Muscle layer of colon (tissue), 2 donors: ENCODE results near the gene EED.

Experiments
- H3K27ac ChIP-seq: one replicate; pipeline ENCODE4 v1.7.0; 2013; ENCODE audit warnings: low read depth, mild to moderate bottlenecking, low read length, moderate library complexity
- H3K27me3 ChIP-seq, 2 donors: one replicate each; pipeline ENCODE4 v1.7.0; 2013; ENCODE audit warnings: low read length in 2 of 2, mild to moderate bottlenecking in 2 of 2; ENCODE audit not compliant: insufficient read depth in 2 of 2, control insufficient read depth in 1 of 2
- H3K36me3 ChIP-seq: one replicate; pipeline ENCODE4 v1.7.0; 2013; ENCODE audit warnings: mild to moderate bottlenecking, low read length; ENCODE audit not compliant: insufficient read depth
- H3K4me1 ChIP-seq: one replicate; pipeline ENCODE4 v1.7.0; 2013; ENCODE audit warnings: mild to moderate bottlenecking, low read length; ENCODE audit not compliant: insufficient read depth
- H3K4me3 ChIP-seq, 2 donors: one replicate each; pipeline ENCODE4 v1.7.0; 2013; ENCODE audit warnings: low read length in 2 of 2, low read depth in 1 of 2, mild to moderate bottlenecking in 1 of 2, moderate library complexity in 1 of 2
- H3K9ac ChIP-seq: one replicate; pipeline ENCODE4 v1.7.0; 2013; ENCODE audit warnings: low read length
- H3K9me3 ChIP-seq: one replicate; pipeline ENCODE4 v1.7.0; 2013; ENCODE audit warnings: mild to moderate bottlenecking, low read length
- donor health status: abdominal sarcoma.
- donor health status: Adenocarcinoma of cecum.

EED gene

GRCh38 chr11:86240164-86240563, 4.4 kb upstream of the EED start:
- H3K9me3 ChIP-seq: no peaks in the 10 kb centered on the region
- H3K4me3 ChIP-seq: no peak overlapping the region

GRCh38 chr11:86241956-86242535, 2.5 kb upstream of the EED start:
- no peak overlapping the region for H3K4me3 ChIP-seq
- no peak overlapping the region for H3K27ac ChIP-seq
- no peak overlapping the region for H3K9ac ChIP-seq
- H3K9me3 ChIP-seq: no peaks in the 10 kb centered on the region
- H3K36me3 ChIP-seq: no peaks in the 10 kb centered on the region
- H3K4me1 ChIP-seq: peaks cover 9% of the 10 kb centered on the region
- peaks cover 0 to 4% of the 10 kb centered on the region in 2 donors for H3K27me3 ChIP-seq

More at GRCh38 chr11:86240164-86240563, 4.4 kb upstream of the EED start:
- H3K4me1 ChIP-seq: no peaks in the 10 kb centered on the region
- peaks cover 0 to 4% of the 10 kb centered on the region in 2 donors for H3K27me3 ChIP-seq
- H3K27ac ChIP-seq: no peak overlapping the region
- H3K9ac ChIP-seq: no peak overlapping the region
- H3K36me3 ChIP-seq: no peaks in the 10 kb centered on the region

GRCh38 chr11:86243396-86243795, 1.2 kb upstream of the EED start:
- no peak overlapping the region for H3K9ac ChIP-seq
- H3K4me1 ChIP-seq: peaks cover 18% of the 10 kb centered on the region
- no peak overlapping the region for H3K4me3 ChIP-seq
- no peak overlapping the region for H3K27ac ChIP-seq
- no peaks in the 10 kb centered on the region for H3K9me3 ChIP-seq
- peaks cover 0 to 4% of the 10 kb centered on the region in 2 donors for H3K27me3 ChIP-seq
- no peaks in the 10 kb centered on the region for H3K36me3 ChIP-seq

GRCh38 chr11:86244063-86244521, 461 bp upstream of the EED start:
- H3K9ac ChIP-seq: peak overlapping the region; percentile 81
- H3K4me3 ChIP-seq: peak overlapping the region; percentile 86 to 93
- no peaks in the 10 kb centered on the region for H3K36me3 ChIP-seq
- H3K4me1 ChIP-seq: peaks cover 23% of the 10 kb centered on the region
- peak overlapping the region; percentile 99 for H3K27ac ChIP-seq
- no peaks in the 10 kb centered on the region for H3K9me3 ChIP-seq
- peaks cover 0 to under 1% of the 10 kb centered on the region in 2 donors for H3K27me3 ChIP-seq

GRCh38 chr11:86245369-86246292, 1.1 kb downstream of the EED start:
- Histone ChIP-seq H3K27ac (peak overlapping the region; percentile 76), H3K4me3 (peak overlapping the region; percentile 86 to 93), H3K27me3 (no peaks in the 10 kb centered on the region), H3K9ac (peak overlapping the region; percentile 87), H3K9me3 (no peaks in the 10 kb centered on the region), H3K36me3 (no peaks in the 10 kb centered on the region), H3K4me1 (peaks cover 27% of the 10 kb centered on the region)

GRCh38 chr11:86246293-86246675, 1.7 kb downstream of the EED start:
- Histone ChIP-seq H3K9me3 (no peaks in the 10 kb centered on the region), H3K27ac (no peak overlapping the region), H3K36me3 (no peaks in the 10 kb centered on the region), H3K9ac (peak overlapping the region; percentile 87), H3K4me1 (peaks cover 27% of the 10 kb centered on the region), H3K27me3 (no peaks in the 10 kb centered on the region), H3K4me3 (peak overlapping the region; percentile 86 to 93)

- H3K4me3 ChIP-seq: no peak overlapping the region
- no peak overlapping the region for H3K9ac ChIP-seq
- H3K4me1 ChIP-seq: peaks cover 27% of the 10 kb centered on the region
- no peaks in the 10 kb centered on the region for H3K9me3 ChIP-seq
- H3K27ac ChIP-seq: no peak overlapping the region
- H3K27me3 ChIP-seq: no peaks in the 10 kb centered on the region
- no peaks in the 10 kb centered on the region for H3K36me3 ChIP-seq
Measured at GRCh38 chr11:86247608-86248007, 3.1 kb downstream of the EED start.

GRCh38 chr11:86248609-86249008, 4.1 kb downstream of the EED start:
- Histone ChIP-seq H3K4me1 (peaks cover 27% of the 10 kb centered on the region), H3K4me3 (no peak overlapping the region), H3K9me3 (no peaks in the 10 kb centered on the region), H3K36me3 (no peaks in the 10 kb centered on the region), H3K9ac (no peak overlapping the region), H3K27me3 (no peaks in the 10 kb centered on the region), H3K27ac (no peak overlapping the region)

GRCh38 chr11:86249307-86250098, 5.0 kb downstream of the EED start:
- no peaks in the 10 kb centered on the region for H3K27me3 ChIP-seq
- H3K27ac ChIP-seq: no peak overlapping the region

GRCh38 chr11:86251345-86251744, 6.8 kb downstream of the EED start:
- no peak overlapping the region for H3K9ac ChIP-seq
- no peak overlapping the region for H3K27ac ChIP-seq
- peaks cover 23% of the 10 kb centered on the region for H3K4me1 ChIP-seq
- no peaks in the 10 kb centered on the region for H3K36me3 ChIP-seq
- H3K4me3 ChIP-seq: no peak overlapping the region
- H3K9me3 ChIP-seq: no peaks in the 10 kb centered on the region
- no peaks in the 10 kb centered on the region for H3K27me3 ChIP-seq

More at GRCh38 chr11:86249307-86250098, 5.0 kb downstream of the EED start:
- Histone ChIP-seq H3K9ac (no peak overlapping the region), H3K4me3 (no peak overlapping the region), H3K9me3 (no peaks in the 10 kb centered on the region), H3K36me3 (no peaks in the 10 kb centered on the region), H3K4me1 (peaks cover 27% of the 10 kb centered on the region)

- Histone ChIP-seq H3K27me3 (no peaks in the 10 kb centered on the region), H3K4me3 (no peak overlapping the region), H3K4me1 (no peaks in the 10 kb centered on the region), H3K27ac (no peak overlapping the region), H3K9ac (no peak overlapping the region), H3K9me3 (no peaks in the 10 kb centered on the region), H3K36me3 (peaks cover 6% of the 10 kb centered on the region)
Measured at GRCh38 chr11:86255896-86256295, 11.3 kb downstream of the EED start.
